Calu3 (cell line): Measurements from ENCODE around the gene NR2C1. TPM values are rescaled to one million over a fixed set of nuclear protein-coding genes. Genes with fewer than 3 reads are reported as not detected.
"Not testable (repeated sequence)": the region's sequence is repeated elsewhere in the genome, so short reads cannot be mapped to it uniquely, and the experiment has no call there.

Source experiments
- BruUV-seq: library from RNA; stranded (reverse); fragments of 400-500 nt; replicated peaks from 2 replicates; lab custom pipeline; 2021; lab: Mats Ljungman, UMichigan
- CTCF ChIA-PET: fragments of 300-600 bp; sonication (Branson Sonifier 250); formaldehyde crosslinking; loops from one replicate; lab custom pipeline; 2022; ENCODE audit warnings: antibody characterized with exemption; lab: Charles Lee
- DNase-seq: peaks from one replicate; pipeline ENCODE4 v3.0.0; 2022
- H3K27ac Mint-ChIP-seq: one replicate; pipeline ENCODE4 v1.8.0; 2022; ENCODE audit warnings: mixed read lengths; ENCODE audit not compliant: unreplicated experiment
- H3K27me3 Mint-ChIP-seq: one replicate; pipeline ENCODE4 v1.8.0; 2022; ENCODE audit warnings: mixed read lengths; ENCODE audit not compliant: unreplicated experiment
- H3K36me3 Mint-ChIP-seq: one replicate; pipeline ENCODE4 v1.8.0; 2022; ENCODE audit warnings: mild to moderate bottlenecking, moderate library complexity, mixed read lengths; ENCODE audit not compliant: insufficient read depth, unreplicated experiment
- H3K4me1 Mint-ChIP-seq: one replicate; pipeline ENCODE4 v1.8.0; 2022; ENCODE audit warnings: mild to moderate bottlenecking, low read depth, mixed read lengths; ENCODE audit not compliant: unreplicated experiment
- H3K4me3 Mint-ChIP-seq: one replicate; pipeline ENCODE4 v1.8.0; 2022; ENCODE audit warnings: mild to moderate bottlenecking, low read depth, moderate library complexity, mixed read lengths; ENCODE audit not compliant: unreplicated experiment
- H3K9me3 Mint-ChIP-seq: one replicate; pipeline ENCODE4 v1.8.0; 2022; ENCODE audit warnings: low read depth, mixed read lengths; ENCODE audit not compliant: unreplicated experiment
- intact Hi-C: fragments of 100-400 bp; cut with micrococcal nuclease; formaldehyde crosslinking; loops from one replicate; pipeline ENCODE4 v1.10.0; 2022; ENCODE audit not compliant: unreplicated experiment
- total RNA-seq: library from RNA; stranded (reverse); gene quantifications from 2 replicates; pipeline ENCODE4 v1.2.3, GENCODE V29; 2022
- TF ChIP-seq, protein P1 (sequence below): fragments of 200-600 bp; IDR thresholded peaks from one replicate; pipeline ENCODE4 v1.8.0; 2022; ENCODE audit warnings: antibody characterized with exemption; ENCODE audit not compliant: unreplicated experiment

The NR2C1 gene
- total RNA-seq, 1 experiment from 2014 or later = 50.3 TPM

DNA sequence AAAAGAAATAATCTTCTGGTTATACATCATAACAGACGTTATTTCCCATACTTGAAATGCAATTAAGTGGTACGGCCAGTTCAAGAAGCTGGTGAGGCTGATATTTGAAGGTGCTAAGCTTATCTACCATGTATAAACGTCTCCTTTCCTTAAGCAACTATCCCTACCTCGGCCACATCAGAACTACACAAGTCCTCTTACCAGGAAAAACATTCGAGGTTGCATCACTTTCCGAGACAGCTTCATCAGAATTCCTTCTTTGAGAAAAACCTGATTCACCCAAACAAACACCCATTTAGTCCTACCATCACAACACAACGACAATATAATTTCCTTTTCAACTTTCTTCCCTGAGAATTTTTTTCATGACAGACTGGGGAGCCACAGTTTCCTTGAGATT is 33.9 kb upstream of the NR2C1 start:
- no peak for DNase-seq
- Mint-ChIP-seq H3K36me3 (peaks cover 64% of the 10 kb centered on the region), H3K27me3 (no peaks in the 10 kb centered on the region), H3K9me3 (no peaks in the 10 kb centered on the region), H3K27ac (peak overlapping the region; percentile 7), H3K4me3 (no peak overlapping the region), H3K4me1 (peaks cover 42% of the 10 kb centered on the region)
- CTCF ChIA-PET = no interaction called here
- intact Hi-C loops = no loop called here
- no TSS peak for BruUV-seq
- TF ChIP-seq, protein P1, sequence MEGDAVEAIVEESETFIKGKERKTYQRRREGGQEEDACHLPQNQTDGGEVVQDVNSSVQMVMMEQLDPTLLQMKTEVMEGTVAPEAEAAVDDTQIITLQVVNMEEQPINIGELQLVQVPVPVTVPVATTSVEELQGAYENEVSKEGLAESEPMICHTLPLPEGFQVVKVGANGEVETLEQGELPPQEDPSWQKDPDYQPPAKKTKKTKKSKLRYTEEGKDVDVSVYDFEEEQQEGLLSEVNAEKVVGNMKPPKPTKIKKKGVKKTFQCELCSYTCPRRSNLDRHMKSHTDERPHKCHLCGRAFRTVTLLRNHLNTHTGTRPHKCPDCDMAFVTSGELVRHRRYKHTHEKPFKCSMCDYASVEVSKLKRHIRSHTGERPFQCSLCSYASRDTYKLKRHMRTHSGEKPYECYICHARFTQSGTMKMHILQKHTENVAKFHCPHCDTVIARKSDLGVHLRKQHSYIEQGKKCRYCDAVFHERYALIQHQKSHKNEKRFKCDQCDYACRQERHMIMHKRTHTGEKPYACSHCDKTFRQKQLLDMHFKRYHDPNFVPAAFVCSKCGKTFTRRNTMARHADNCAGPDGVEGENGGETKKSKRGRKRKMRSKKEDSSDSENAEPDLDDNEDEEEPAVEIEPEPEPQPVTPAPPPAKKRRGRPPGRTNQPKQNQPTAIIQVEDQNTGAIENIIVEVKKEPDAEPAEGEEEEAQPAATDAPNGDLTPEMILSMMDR = no peak

DNA sequence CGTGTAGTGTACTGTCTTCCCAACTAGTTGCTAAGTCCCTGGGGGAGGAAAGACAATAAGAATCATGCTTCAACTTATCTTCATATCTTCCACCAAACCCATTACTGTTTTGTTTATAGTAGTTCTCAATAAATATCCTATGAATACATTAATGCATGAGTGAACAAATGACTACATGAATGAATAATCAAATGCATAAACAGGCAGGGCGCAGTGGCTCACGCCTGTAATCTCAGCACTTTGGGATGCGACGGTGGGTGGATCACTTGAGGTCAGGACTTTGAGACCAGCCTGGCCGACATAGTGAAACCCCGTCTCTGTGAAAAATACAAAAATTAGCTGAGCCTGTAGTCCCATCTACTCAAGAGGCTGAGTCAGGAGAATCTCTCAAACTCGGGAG is 32.1 kb upstream of the NR2C1 start:
- no peak overlapping the region for H3K4me3 Mint-ChIP-seq
- peaks cover 58% of the 10 kb centered on the region for H3K36me3 Mint-ChIP-seq
- intact Hi-C loops = no loop called here
- H3K9me3 Mint-ChIP-seq = no peaks in the 10 kb centered on the region
- peak overlapping the region; percentile 53 for H3K27ac Mint-ChIP-seq
- CTCF ChIA-PET = interaction anchor here (0.7 kb wide), 1 partner anchor 11 kb away, joined by 5 read pairs; no protein-coding TSS in a partner anchor
- TF ChIP-seq, protein P1 = no peak
- H3K4me1 Mint-ChIP-seq = peaks cover 51% of the 10 kb centered on the region
- H3K27me3 Mint-ChIP-seq = no peaks in the 10 kb centered on the region
- no TSS peak for BruUV-seq
- no peak for DNase-seq

DNA sequence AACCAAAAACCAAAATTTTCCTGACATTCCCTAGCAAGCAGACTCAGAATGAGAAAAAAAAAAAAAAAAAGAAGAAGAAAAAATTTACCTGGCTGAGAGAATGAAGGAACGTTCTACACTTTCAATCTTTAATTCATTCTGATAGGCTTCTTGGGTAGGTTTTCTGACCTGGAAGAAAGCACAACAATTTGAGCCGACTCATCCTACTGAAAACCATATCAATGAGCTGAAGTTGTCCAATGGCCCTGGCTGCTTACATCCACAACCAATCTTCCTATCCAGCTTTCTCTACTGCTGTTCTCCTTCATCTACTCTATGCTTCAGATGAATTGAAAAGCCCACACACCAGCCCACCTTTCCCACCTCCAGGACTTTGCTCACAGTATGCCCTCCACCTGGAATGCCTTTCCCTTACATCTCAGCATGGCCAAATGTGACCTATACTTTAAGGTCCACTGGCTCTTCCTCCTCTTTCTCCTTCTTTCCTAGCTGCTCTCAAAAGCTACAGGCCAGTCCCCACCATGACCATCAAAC is 31.6 kb upstream of the NR2C1 start:
- no peak overlapping the region for H3K4me3 Mint-ChIP-seq
- peak overlapping the region; percentile 53 for H3K27ac Mint-ChIP-seq
- H3K36me3 Mint-ChIP-seq = peaks cover 62% of the 10 kb centered on the region
- intact Hi-C loops = no loop called here
- TF ChIP-seq, protein P1 = no peak
- peaks cover 57% of the 10 kb centered on the region for H3K4me1 Mint-ChIP-seq
- H3K27me3 Mint-ChIP-seq = no peaks in the 10 kb centered on the region
- H3K9me3 Mint-ChIP-seq = no peaks in the 10 kb centered on the region
- BruUV-seq = no TSS peak
- CTCF ChIA-PET = interaction anchor here (0.7 kb wide), 2 partner anchors 12 to 604 kb away, joined by 5 read pairs; no protein-coding TSS in a partner anchor
- DNase-seq = no peak

DNA sequence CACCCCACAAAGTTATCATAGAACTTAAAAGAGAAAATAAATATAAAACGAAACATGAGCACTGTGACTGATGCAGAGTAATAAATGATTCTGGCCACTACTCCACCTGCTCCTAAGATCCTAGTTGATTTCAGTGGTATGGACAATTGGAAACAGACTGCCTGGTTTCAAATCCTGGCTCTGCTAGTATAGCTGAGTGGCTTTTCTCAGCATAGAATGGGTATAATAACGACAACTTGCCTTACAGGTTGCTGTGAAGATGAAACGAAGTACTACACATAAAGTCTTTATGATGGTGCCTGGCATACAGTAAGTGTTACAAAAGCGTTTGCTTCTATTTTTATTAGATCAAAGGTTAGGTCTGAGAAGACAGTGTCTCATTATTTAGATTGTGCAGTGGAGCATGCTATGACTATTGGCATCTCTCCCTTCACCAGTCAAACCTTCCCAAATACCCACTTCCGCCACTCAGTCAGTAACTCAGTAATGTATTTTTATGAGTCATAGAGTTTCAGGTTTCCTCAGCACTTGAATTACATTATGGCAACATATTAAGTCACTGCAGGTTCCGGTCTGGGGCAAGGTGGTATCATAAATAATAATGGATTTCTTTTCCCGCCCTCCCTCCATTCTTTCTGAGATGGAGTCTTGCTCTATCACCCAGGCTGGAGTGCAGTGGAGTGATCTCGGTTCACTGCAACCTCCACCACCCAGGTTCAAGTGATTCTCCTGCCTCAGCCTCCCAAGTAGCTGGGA is 29.7 kb upstream of the NR2C1 start:
- Mint-ChIP-seq H3K4me1 (peaks cover 64% of the 10 kb centered on the region), H3K36me3 (peaks cover 74% of the 10 kb centered on the region), H3K27me3 (no peaks in the 10 kb centered on the region), H3K9me3 (no peaks in the 10 kb centered on the region), H3K4me3 (peak overlapping the region; percentile 13), H3K27ac (peak overlapping the region; percentile 84)
- TF ChIP-seq, protein P1 = no peak
- CTCF ChIA-PET = interaction anchor here (0.7 to 1.1 kb wide), 3 partner anchors 14 to 227 kb away, joined by 3 to 4 read pairs (median 4); no protein-coding TSS in a partner anchor
- DNase-seq = peak; percentile 73
- no TSS peak for BruUV-seq
- intact Hi-C loops = loop anchor here (1.0 kb wide), 1 partner anchor 14 kb away; no protein-coding TSS in a partner anchor

DNA sequence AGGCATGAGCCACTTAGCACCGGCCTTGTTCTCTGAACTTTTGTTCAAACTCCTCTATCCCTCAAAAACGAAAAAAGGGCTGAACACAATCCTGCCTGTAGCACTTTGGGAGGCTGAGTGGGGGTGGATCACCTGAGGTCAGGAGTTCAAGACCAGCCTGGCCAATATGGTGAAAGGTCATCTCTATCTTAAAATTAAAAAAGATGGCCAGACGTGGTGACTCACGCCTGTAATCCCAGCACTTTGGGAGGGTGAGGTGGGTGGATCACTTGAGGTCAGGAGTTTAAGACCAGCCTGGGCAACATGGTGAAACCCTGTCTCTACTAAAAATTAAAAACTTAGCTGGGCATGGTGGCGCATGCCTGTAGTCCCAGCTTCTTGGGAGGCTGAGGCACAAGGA is 28.5 kb upstream of the NR2C1 start:
- peak overlapping the region; percentile 84 for H3K27ac Mint-ChIP-seq
- intact Hi-C loops, CTCF ChIA-PET, BruUV-seq, H3K9me3 Mint-ChIP-seq, H3K27me3 Mint-ChIP-seq, DNase-seq: not testable (repeated sequence)
- H3K36me3 Mint-ChIP-seq = peaks cover 71% of the 10 kb centered on the region
- peaks cover 61% of the 10 kb centered on the region for H3K4me1 Mint-ChIP-seq
- H3K4me3 Mint-ChIP-seq = peak overlapping the region; percentile 13
